Gastroesophageal sphincter (tissue), 3 donors: ENCODE results near the gene ARHGAP24.

Experiments
- POLR2AphosphoS5 ChIP-seq: sonication (generic); formaldehyde crosslinking; IDR thresholded peaks from one replicate; pipeline ENCODE4 v1.6.1; 2017; ENCODE audit warnings: antibody characterized with exemption
- TF ChIP-seq, protein P1 (sequence below), 4 experiments: fragments of 200-600 bp in 2 of 4; fragments of 450-650 bp in 2 of 4; sonication (generic) in 1 of 4; IDR thresholded peaks; one replicate each; pipeline ENCODE4 v1.5.1; 2017 to 2019; ENCODE audit warnings: antibody characterized with exemption in 4 of 4, mild to moderate bottlenecking in 2 of 4, moderate library complexity in 2 of 4

DNA sequence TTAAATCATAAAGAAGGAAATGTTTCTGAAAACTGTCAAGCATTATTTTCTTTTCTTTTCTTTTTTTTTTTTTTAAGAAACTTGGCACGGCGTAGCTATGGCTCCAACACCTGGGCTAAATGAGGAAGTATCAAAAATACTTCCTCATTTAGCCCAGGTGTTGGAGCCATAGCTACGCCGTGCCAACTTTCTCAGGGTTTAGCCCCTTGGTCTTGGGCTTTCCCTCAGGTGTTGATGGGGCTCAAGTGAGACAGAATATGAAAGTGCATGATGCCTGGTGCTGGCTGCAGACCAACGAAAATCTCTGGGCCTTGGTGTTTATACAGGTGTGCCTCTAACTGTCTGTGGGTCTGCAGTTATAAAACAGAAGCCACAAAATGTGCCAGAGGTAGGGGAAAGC lies 132.7 kb downstream of the ARHGAP24 start:
- no peak for TF ChIP-seq POLR2AphosphoS5
- TF ChIP-seq, protein P1, sequence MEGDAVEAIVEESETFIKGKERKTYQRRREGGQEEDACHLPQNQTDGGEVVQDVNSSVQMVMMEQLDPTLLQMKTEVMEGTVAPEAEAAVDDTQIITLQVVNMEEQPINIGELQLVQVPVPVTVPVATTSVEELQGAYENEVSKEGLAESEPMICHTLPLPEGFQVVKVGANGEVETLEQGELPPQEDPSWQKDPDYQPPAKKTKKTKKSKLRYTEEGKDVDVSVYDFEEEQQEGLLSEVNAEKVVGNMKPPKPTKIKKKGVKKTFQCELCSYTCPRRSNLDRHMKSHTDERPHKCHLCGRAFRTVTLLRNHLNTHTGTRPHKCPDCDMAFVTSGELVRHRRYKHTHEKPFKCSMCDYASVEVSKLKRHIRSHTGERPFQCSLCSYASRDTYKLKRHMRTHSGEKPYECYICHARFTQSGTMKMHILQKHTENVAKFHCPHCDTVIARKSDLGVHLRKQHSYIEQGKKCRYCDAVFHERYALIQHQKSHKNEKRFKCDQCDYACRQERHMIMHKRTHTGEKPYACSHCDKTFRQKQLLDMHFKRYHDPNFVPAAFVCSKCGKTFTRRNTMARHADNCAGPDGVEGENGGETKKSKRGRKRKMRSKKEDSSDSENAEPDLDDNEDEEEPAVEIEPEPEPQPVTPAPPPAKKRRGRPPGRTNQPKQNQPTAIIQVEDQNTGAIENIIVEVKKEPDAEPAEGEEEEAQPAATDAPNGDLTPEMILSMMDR (IDR thresholded peaks at IDR 0.05), result no peak
